ENCODE measurements around the gene ART5.

DNA sequence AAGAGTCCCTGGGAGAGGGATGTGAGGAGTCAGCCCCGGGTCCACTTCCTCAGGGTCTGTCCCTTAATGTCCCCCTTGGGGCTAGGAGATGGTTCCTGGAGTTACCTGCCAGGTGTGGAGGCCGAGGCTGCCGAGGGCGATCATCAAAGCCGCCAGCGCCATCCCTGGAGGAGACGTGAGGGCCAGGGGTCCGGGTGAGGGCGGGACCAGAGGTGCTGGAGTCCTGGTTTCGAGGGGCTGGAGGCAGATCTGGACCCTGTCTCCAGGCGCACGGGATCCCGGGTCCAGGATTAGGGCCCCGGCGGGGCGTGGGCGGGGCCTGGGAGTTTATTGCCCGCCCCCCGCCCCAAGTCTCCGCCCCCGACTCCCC, at the start of gene ART5:
- TF ChIP-seq, protein P1, sequence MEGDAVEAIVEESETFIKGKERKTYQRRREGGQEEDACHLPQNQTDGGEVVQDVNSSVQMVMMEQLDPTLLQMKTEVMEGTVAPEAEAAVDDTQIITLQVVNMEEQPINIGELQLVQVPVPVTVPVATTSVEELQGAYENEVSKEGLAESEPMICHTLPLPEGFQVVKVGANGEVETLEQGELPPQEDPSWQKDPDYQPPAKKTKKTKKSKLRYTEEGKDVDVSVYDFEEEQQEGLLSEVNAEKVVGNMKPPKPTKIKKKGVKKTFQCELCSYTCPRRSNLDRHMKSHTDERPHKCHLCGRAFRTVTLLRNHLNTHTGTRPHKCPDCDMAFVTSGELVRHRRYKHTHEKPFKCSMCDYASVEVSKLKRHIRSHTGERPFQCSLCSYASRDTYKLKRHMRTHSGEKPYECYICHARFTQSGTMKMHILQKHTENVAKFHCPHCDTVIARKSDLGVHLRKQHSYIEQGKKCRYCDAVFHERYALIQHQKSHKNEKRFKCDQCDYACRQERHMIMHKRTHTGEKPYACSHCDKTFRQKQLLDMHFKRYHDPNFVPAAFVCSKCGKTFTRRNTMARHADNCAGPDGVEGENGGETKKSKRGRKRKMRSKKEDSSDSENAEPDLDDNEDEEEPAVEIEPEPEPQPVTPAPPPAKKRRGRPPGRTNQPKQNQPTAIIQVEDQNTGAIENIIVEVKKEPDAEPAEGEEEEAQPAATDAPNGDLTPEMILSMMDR (conservative IDR thresholded peaks at IDR 0.05 in 1 of 2, IDR thresholded peaks at IDR 0.05 in 1 of 2; ENCODE audit: low read depth in 1 of 2, low read length in 2 of 2), result no peak
- no peak for TF ChIP-seq EZH2 (IDR thresholded peaks at IDR 0.05; ENCODE audit: low read length, missing control alignments)

All from fibroblast of lung (primary cell).